SK-N-SH (cell line): ENCODE results near the gene BABAM2. TPM values are rescaled to one million over a fixed set of nuclear protein-coding genes. Genes with fewer than 3 reads are reported as not detected.

Experiments
- CTCF ChIA-PET: fragments of 300-600, 350-600 bp; formaldehyde crosslinking; extraction: SDS; loops from one replicate; lab custom pipeline; 2021; lab: Yijun Ruan, JAX
- POLR2A ChIA-PET: fragments of 350-600 bp; sonication (Branson Sonifier 250); formaldehyde crosslinking; extraction: SDS; loops from one replicate; lab custom pipeline; 2020; ENCODE audit warnings: antibody characterized with exemption, inconsistent platforms; lab: Yijun Ruan, JAX
- DNase-seq: peaks from one replicate; pipeline ENCODE4 v3.0.0; 2012
- H2AFZ ChIP-seq: fragments of 200-600 bp; sonication (generic); 2 replicates; pipeline ENCODE4 v1.8.1; 2016; ENCODE audit warnings: antibody characterized with exemption, mild to moderate bottlenecking, low read depth
- H3F3A ChIP-seq: fragments of 200-600 bp; sonication (generic); replicated peaks from 2 replicates; pipeline ENCODE3; 2016; ENCODE audit warnings: antibody characterized with exemption, mild to moderate bottlenecking; ENCODE audit not compliant: insufficient read depth
- H3K27ac ChIP-seq, 2 experiments: fragments of 200-500 bp in 1 of 2; fragments of 200-600 bp in 1 of 2; sonication (Bioruptor generic) in 1 of 2; sonication (generic), shearing (Covaris generic) in 1 of 2; 2 replicates each; pipeline versions ENCODE4 v1.5.1 to v1.6.1; 2014 to 2016; ENCODE audit warnings: low read depth in 2 of 2, inconsistent platforms in 1 of 2, low read length in 1 of 2, mild to moderate bottlenecking in 1 of 2, mixed read lengths in 1 of 2
- H3K27me3 ChIP-seq: fragments of 200-600 bp; sonication (generic), shearing (Covaris generic); 2 replicates; pipeline ENCODE4 v1.6.1; 2016; ENCODE audit warnings: mixed run types; ENCODE audit not compliant: insufficient read depth
- H3K36me3 ChIP-seq, 2 experiments: fragments of 200-500 bp in 1 of 2; fragments of 200-600 bp in 1 of 2; sonication (Bioruptor generic) in 1 of 2; sonication (generic) in 1 of 2; replicated peaks in 1 of 2; 2 replicates each; pipeline versions ENCODE3 to v1.5.1; 2014 to 2016; ENCODE audit warnings: low read length in 1 of 2, mild to moderate bottlenecking in 1 of 2; ENCODE audit not compliant: insufficient read depth in 2 of 2, control insufficient read depth in 1 of 2
- H3K4me1 ChIP-seq, 2 experiments: fragments of 200-500 bp in 1 of 2; fragments of 200-600 bp in 1 of 2; sonication (Bioruptor generic) in 1 of 2; sonication (generic), shearing (Covaris generic) in 1 of 2; 2 replicates each; pipeline versions ENCODE4 v1.5.1 to v1.6.1; 2014 to 2016; ENCODE audit warnings: low read depth in 1 of 2, low read length in 1 of 2, mixed run types in 1 of 2; ENCODE audit not compliant: insufficient read depth in 2 of 2, control insufficient read depth in 1 of 2
- H3K4me2 ChIP-seq: fragments of 200-600 bp; sonication (generic), shearing (Covaris generic); 2 replicates; pipeline ENCODE4 v1.6.1; 2017; ENCODE audit warnings: mixed run types
- H3K4me3 ChIP-seq, 2 experiments: fragments of 200-500 bp in 1 of 2; fragments of 200-600 bp in 1 of 2; sonication (Bioruptor generic) in 1 of 2; sonication (generic), shearing (Covaris generic) in 1 of 2; 2 replicates each; pipeline versions ENCODE4 v1.5.1 to v1.8.1; 2014 to 2016; ENCODE audit warnings: low read depth in 2 of 2, inconsistent platforms in 1 of 2, low read length in 1 of 2, mild to moderate bottlenecking in 1 of 2, mixed read lengths in 1 of 2, moderate library complexity in 1 of 2
- H3K79me2 ChIP-seq: fragments of 200-600 bp; sonication (generic); 2 replicates; pipeline ENCODE4 v1.8.1; 2017; ENCODE audit warnings: mild to moderate bottlenecking; ENCODE audit not compliant: insufficient read depth
- H3K9ac ChIP-seq: fragments of 200-600 bp; sonication (generic); 2 replicates; pipeline ENCODE4 v1.6.1; 2017; ENCODE audit warnings: mixed run types
- H3K9me2 ChIP-seq: fragments of 200-600 bp; sonication (generic); 2 replicates; pipeline ENCODE4 v1.6.1; 2017; ENCODE audit warnings: mixed run types
- H3K9me3 ChIP-seq: fragments of 200-600 bp; sonication (generic); 2 replicates; pipeline ENCODE4 v1.6.1; 2017; ENCODE audit warnings: mixed run types, mild to moderate bottlenecking, moderate library complexity
- H4K20me1 ChIP-seq: fragments of 200-600 bp; sonication (generic); 2 replicates; pipeline ENCODE4 v1.6.1; 2017; ENCODE audit warnings: mild to moderate bottlenecking, mixed run types; ENCODE audit not compliant: insufficient read depth
- ELF1 ChIP-seq: IDR thresholded peaks from 2 replicates; pipeline ENCODE4 v1.4.0; 2012
- EP300 ChIP-seq, 2 experiments: IDR thresholded peaks; 2 replicates each; pipeline versions ENCODE4 v1.4.0 to v1.6.1; 2012; ENCODE audit warnings: borderline replicate concordance in 1 of 2, low read depth in 1 of 2, low read length in 1 of 2
- EZH2phosphoT487 ChIP-seq: fragments of 200-600 bp; sonication (generic); IDR thresholded peaks from 2 replicates; pipeline ENCODE4 v1.6.1; 2017; ENCODE audit warnings: low read depth, mixed run types, mild to moderate bottlenecking, antibody characterized with exemption, moderate library complexity, borderline replicate concordance
- FOSL2 ChIP-seq: IDR thresholded peaks from 2 replicates; pipeline ENCODE4 v1.4.0; 2012; ENCODE audit warnings: low read depth, mild to moderate bottlenecking, moderate library complexity, borderline replicate concordance
- FOXJ3 ChIP-seq: sonication (generic); formaldehyde crosslinking; IDR thresholded peaks from 2 replicates; pipeline ENCODE4 v1.5.1; 2020; ENCODE audit warnings: mild to moderate bottlenecking, missing genetic modification reagents
- FOXM1 ChIP-seq: IDR thresholded peaks from 2 replicates; pipeline ENCODE4 v1.4.0; 2012; ENCODE audit warnings: low read depth, mild to moderate bottlenecking
- GATA2 ChIP-seq: sonication (generic); formaldehyde crosslinking; IDR thresholded peaks from 2 replicates; pipeline ENCODE4 v1.5.0; 2020; ENCODE audit warnings: mild to moderate bottlenecking, missing genetic modification reagents
- IRF3 ChIP-seq: fragments of 150-350 bp; IDR thresholded peaks from 2 replicates; pipeline ENCODE4 v1.6.1; 2016; ENCODE audit warnings: mild to moderate bottlenecking, low read depth, low read length
- JUND ChIP-seq: IDR thresholded peaks from 2 replicates; pipeline ENCODE4 v1.4.0; 2012
- MXI1 ChIP-seq: IDR thresholded peaks from 2 replicates; pipeline ENCODE4 v1.6.1; 2012; ENCODE audit warnings: mild to moderate bottlenecking, low read depth, low read length, improper control_type of control experiment
- NFIC ChIP-seq: IDR thresholded peaks from 2 replicates; pipeline ENCODE4 v1.4.0; 2012; ENCODE audit warnings: borderline replicate concordance
- PBX3 ChIP-seq: IDR thresholded peaks from 2 replicates; pipeline ENCODE4; 2012
- POLR2AphosphoS5 ChIP-seq: IDR thresholded peaks from 2 replicates; pipeline ENCODE4 v1.6.1; 2012; ENCODE audit warnings: low read depth, low read length
- RAD21 ChIP-seq: IDR thresholded peaks from 2 replicates; pipeline ENCODE4 v1.6.1; 2012; ENCODE audit warnings: mild to moderate bottlenecking, low read length
- RCOR1 ChIP-seq: fragments of 150-350 bp; IDR thresholded peaks from 2 replicates; pipeline ENCODE4 v1.6.1; 2017; ENCODE audit warnings: antibody characterized with exemption, low read length
- REST ChIP-seq: IDR thresholded peaks from 2 replicates; pipeline ENCODE4 v1.6.1; 2012; ENCODE audit warnings: mild to moderate bottlenecking, low read depth, low read length, moderate library complexity
- RFX5 ChIP-seq: IDR thresholded peaks from 2 replicates; pipeline ENCODE4 v1.6.1; 2012; ENCODE audit warnings: mild to moderate bottlenecking, improper control_type of control experiment, low read length
- SIN3A ChIP-seq: IDR thresholded peaks from 2 replicates; pipeline ENCODE4 v1.6.1; 2012; ENCODE audit warnings: low read depth, mild to moderate bottlenecking, low read length, moderate library complexity, borderline replicate concordance
- SMC3 ChIP-seq: IDR thresholded peaks from 2 replicates; pipeline ENCODE4 v1.6.1; 2012; ENCODE audit warnings: low read depth, low read length, improper control_type of control experiment
- TCF12 ChIP-seq: IDR thresholded peaks from 2 replicates; pipeline ENCODE4 v1.4.0; 2012
- TEAD4 ChIP-seq: IDR thresholded peaks from 2 replicates; pipeline ENCODE4 v1.4.0; 2012; ENCODE audit warnings: mild to moderate bottlenecking, borderline replicate concordance; ENCODE audit not compliant: insufficient read depth
- USF1 ChIP-seq: IDR thresholded peaks from 2 replicates; pipeline ENCODE4 v1.4.0; 2012; ENCODE audit warnings: low read depth, borderline replicate concordance
- ZBTB33 ChIP-seq: IDR thresholded peaks from 2 replicates; pipeline ENCODE4 v1.4.0; 2012; ENCODE audit warnings: low read depth, borderline replicate concordance
- polyA plus RNA-seq, 3 experiments: library from polyadenylated mRNA; depleted of rRNA; stranded (reverse); fragments of >200 nt; gene quantifications; 2 replicates each; pipeline ENCODE4 v1.2.3, GENCODE V29; 2012
- TF ChIP-seq, protein P1 (sequence below): fragments of 150-350 bp; IDR thresholded peaks from 2 replicates; pipeline ENCODE4 v1.6.1; 2017; ENCODE audit warnings: antibody characterized with exemption, low read length, low read depth, borderline replicate concordance

BABAM2 gene
- polyA plus RNA-seq, 1 of the 3 experiments (the other 2 are of a cell fraction): 34.0 TPM

- H3K4me1 ChIP-seq: peaks cover 2 to 9% of the 10 kb centered on the region in 2 experiments; a peak in 3 of 4 replicates
- H3K9ac ChIP-seq: no peak overlapping the region
- 0 out of 2 replicates have a peak overlapping the region, but pooled peaks have one; percentile 9 for H3K4me2 ChIP-seq
- H3K27ac ChIP-seq: peak overlapping the region; percentile 14 to 15; a peak in 2 of 4 replicates
- H3K79me2 ChIP-seq: no peaks in the 10 kb centered on the region
- POLR2A ChIA-PET: no interaction called here
- H3K4me3 ChIP-seq: no peak overlapping the region; a peak in 1 of 4 replicates
- no peaks in the 10 kb centered on the region for H3K9me3 ChIP-seq
- TF ChIP-seq FOXJ3 (no peak), ZBTB33 (no peak), TCF12 (peak; percentile 55; the same call in 1 of the 2 replicates), EP300 (IDR thresholded peaks at IDR 0.05; ENCODE audit: borderline replicate concordance in 1 of 2, low read depth in 1 of 2, low read length in 1 of 2) (peak in 1 of 2 experiments; percentile 48; a peak in 1 of 4 replicates), FOSL2 (peak; percentile 93), SMC3 (no peak), POLR2AphosphoS5 (peak; percentile 32; the same call in 1 of the 2 replicates), REST (no peak), EZH2phosphoT487 (no peak), PBX3 (peak; percentile 94), JUND (peak; percentile 83), RCOR1 (no peak), GATA2 (CRISPR knock-in tag) (no peak), RFX5 (no peak), MXI1 (no peak), SIN3A (no peak), TEAD4 (peak; percentile 78; the same call in 1 of the 2 replicates), USF1 (no peak), NFIC (no peak), FOXM1 (no peak), RAD21 (no peak), IRF3 (no peak), ELF1 (no peak)
- TF ChIP-seq, protein P1, sequence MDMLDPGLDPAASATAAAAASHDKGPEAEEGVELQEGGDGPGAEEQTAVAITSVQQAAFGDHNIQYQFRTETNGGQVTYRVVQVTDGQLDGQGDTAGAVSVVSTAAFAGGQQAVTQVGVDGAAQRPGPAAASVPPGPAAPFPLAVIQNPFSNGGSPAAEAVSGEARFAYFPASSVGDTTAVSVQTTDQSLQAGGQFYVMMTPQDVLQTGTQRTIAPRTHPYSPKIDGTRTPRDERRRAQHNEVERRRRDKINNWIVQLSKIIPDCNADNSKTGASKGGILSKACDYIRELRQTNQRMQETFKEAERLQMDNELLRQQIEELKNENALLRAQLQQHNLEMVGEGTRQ: no peak
- H4K20me1 ChIP-seq: no peaks in the 10 kb centered on the region
- H2AFZ ChIP-seq: no peak overlapping the region; the same call in 1 of the 2 replicates
- H3K9me2 ChIP-seq: no peaks in the 10 kb centered on the region
- DNase-seq: no peak
- no peaks in the 10 kb centered on the region for H3F3A ChIP-seq
- H3K36me3 ChIP-seq: no peaks in the 10 kb centered on the region
- CTCF ChIA-PET: no interaction called here
- H3K27me3 ChIP-seq: no peaks in the 10 kb centered on the region
Measured at GRCh38 chr2:27992787-27993401, 102.4 kb downstream of the BABAM2 start.
